ENCODE results near the gene TNFRSF18. TPM values are rescaled to one million over a fixed set of nuclear protein-coding genes. Genes with fewer than 3 reads are reported as not detected.

Gene TNFRSF18
- polyA plus RNA-seq, 1 donor from 2014 or later = not detected

DNA sequence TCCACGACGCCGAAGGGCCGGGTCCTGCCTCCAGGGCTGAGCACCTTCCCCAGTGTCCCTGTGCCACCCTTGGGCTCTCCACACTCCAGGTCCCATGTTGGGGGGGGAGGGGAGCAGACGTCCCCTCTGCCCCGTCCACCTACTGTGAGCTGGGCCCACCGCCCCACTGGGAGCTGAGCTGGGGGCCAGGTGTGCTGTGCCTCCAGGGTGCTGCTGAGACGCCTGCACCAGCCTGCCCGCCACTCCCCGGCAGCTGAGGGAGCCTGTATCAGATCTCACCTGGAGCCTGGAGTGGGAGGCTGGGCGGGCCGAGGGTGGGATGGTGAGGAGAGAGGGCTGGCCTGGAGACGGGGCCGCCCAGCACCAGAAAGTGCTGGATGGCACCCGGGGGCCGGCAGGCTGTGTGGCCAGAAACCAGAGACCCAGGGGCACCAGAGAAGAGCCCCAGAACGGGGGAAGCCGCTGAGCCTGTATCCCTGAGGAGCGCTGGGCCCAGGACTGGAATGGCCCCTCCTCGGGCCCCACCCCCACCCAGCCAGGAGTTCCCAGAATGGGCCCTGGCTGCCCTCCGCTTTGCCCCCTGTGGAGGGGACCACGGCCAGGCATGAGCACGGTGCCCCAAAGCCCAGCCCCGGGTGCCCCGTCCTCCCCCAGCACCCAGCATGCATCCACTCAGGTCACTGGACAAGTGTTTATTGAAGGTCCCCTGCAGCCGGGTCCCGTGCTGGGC lies 3.4 kb downstream of the TNFRSF18 start:
- TF ChIP-seq EP300 (conservative IDR thresholded peaks at IDR 0.05; ENCODE audit: poor library complexity, severe bottlenecking) (no peak), POLR2AphosphoS5 (IDR thresholded peaks at IDR 0.05) (no peak), EZH2 (IDR thresholded peaks at IDR 0.05; ENCODE audit: borderline replicate concordance, insufficient read depth, low read length, poor library complexity, severe bottlenecking) (no peak), MXI1 (conservative IDR thresholded peaks at IDR 0.05; ENCODE audit: poor library complexity, severe bottlenecking) (no peak), TAF1 (IDR thresholded peaks at IDR 0.05; ENCODE audit: low read depth) (no peak), SMC3 (conservative IDR thresholded peaks at IDR 0.05; ENCODE audit: poor library complexity) (no peak), RAD21 (conservative IDR thresholded peaks at IDR 0.05) (no peak)
- TF ChIP-seq, protein P1, sequence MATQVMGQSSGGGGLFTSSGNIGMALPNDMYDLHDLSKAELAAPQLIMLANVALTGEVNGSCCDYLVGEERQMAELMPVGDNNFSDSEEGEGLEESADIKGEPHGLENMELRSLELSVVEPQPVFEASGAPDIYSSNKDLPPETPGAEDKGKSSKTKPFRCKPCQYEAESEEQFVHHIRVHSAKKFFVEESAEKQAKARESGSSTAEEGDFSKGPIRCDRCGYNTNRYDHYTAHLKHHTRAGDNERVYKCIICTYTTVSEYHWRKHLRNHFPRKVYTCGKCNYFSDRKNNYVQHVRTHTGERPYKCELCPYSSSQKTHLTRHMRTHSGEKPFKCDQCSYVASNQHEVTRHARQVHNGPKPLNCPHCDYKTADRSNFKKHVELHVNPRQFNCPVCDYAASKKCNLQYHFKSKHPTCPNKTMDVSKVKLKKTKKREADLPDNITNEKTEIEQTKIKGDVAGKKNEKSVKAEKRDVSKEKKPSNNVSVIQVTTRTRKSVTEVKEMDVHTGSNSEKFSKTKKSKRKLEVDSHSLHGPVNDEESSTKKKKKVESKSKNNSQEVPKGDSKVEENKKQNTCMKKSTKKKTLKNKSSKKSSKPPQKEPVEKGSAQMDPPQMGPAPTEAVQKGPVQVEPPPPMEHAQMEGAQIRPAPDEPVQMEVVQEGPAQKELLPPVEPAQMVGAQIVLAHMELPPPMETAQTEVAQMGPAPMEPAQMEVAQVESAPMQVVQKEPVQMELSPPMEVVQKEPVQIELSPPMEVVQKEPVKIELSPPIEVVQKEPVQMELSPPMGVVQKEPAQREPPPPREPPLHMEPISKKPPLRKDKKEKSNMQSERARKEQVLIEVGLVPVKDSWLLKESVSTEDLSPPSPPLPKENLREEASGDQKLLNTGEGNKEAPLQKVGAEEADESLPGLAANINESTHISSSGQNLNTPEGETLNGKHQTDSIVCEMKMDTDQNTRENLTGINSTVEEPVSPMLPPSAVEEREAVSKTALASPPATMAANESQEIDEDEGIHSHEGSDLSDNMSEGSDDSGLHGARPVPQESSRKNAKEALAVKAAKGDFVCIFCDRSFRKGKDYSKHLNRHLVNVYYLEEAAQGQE (IDR thresholded peaks at IDR 0.05; ENCODE audit: borderline replicate concordance) = no peak
- TF ChIP-seq, protein P2, sequence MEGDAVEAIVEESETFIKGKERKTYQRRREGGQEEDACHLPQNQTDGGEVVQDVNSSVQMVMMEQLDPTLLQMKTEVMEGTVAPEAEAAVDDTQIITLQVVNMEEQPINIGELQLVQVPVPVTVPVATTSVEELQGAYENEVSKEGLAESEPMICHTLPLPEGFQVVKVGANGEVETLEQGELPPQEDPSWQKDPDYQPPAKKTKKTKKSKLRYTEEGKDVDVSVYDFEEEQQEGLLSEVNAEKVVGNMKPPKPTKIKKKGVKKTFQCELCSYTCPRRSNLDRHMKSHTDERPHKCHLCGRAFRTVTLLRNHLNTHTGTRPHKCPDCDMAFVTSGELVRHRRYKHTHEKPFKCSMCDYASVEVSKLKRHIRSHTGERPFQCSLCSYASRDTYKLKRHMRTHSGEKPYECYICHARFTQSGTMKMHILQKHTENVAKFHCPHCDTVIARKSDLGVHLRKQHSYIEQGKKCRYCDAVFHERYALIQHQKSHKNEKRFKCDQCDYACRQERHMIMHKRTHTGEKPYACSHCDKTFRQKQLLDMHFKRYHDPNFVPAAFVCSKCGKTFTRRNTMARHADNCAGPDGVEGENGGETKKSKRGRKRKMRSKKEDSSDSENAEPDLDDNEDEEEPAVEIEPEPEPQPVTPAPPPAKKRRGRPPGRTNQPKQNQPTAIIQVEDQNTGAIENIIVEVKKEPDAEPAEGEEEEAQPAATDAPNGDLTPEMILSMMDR (IDR thresholded peaks at IDR 0.05; ENCODE audit: poor library complexity, severe bottlenecking) = no peak
- Histone ChIP-seq H4K20me1 (ENCODE audit: insufficient read depth) (no peaks in the 10 kb centered on the region), H3K4me2 (ENCODE audit: low read length) (no peak overlapping the region), H3K4me3 (ENCODE audit: low read length) (no peak overlapping the region), H2AFZ (ENCODE audit: low read depth, low read length) (no peak overlapping the region), H3K36me3 (ENCODE audit: insufficient read depth, low read length) (no peaks in the 10 kb centered on the region), H3K27me3 (ENCODE audit: insufficient read depth, low read depth, low read length) (peaks cover 30% of the 10 kb centered on the region), H3F3A (ENCODE audit: insufficient read depth, low read length, poor library complexity, severe bottlenecking) (no peaks in the 10 kb centered on the region), H3K79me2 (replicated peaks; ENCODE audit: insufficient read depth, low read length) (no peaks in the 10 kb centered on the region), H3K27ac (ENCODE audit: low read length) (no peak overlapping the region), H3K9ac (ENCODE audit: low read length) (no peak overlapping the region), H3K9me3 (ENCODE audit: low read length) (no peaks in the 10 kb centered on the region), H3K9me2 (ENCODE audit: insufficient read depth, low read length) (no peaks in the 10 kb centered on the region)

DNA sequence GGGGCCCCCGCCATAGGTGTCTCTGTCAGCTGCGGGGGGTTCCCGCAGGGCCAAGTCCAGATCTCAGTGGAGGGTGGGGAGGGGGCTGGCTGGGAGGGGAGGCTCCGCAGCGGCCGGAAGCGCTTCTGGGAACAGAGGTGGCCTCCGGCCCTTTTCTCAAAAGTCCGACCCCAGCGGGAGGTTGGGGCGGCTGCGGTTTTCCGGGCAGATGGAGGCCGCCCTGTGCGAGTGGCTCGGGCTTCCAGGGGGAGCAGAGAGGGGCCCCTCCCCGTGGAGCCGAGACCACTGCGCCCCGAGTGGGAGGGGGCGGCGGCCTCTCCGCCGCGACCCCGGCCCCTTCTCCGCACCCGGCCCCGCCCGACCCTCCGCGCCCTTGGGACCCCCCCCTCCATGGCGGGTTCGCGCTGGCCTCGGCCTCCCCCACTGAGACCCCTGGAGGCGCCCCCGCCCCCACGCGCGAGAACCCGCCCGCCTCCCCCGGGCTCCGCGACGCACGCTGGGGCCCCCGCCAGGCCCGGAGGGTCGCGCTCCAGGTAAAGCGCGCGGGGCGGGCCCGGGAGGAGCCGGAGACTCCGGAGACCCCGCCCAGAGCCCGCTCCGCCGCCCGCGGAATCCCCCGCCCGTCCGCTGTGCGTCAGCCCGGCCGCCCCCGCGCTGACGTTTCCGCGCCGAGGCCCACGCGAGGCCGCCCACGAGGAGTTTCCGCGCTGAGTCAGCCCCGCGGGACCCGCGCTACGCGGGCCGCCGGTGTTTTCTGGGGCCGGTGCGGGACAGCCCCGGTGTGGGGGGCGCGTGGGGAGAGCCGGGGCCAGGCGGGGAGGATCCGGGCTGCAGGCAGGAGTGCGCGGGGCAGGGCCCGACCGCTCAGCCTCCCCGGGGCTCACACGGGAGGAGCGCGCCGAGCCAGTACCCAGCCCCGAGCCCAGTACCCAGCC lies 5.2 kb downstream of the TNFRSF18 start:
- Histone ChIP-seq H3K4me2 (ENCODE audit: low read length) (no peak overlapping the region), H3K9ac (ENCODE audit: low read length) (peak overlapping the region; percentile 38), H3K4me3 (ENCODE audit: low read length) (peak overlapping the region; percentile 56), H4K20me1 (ENCODE audit: insufficient read depth) (no peaks in the 10 kb centered on the region), H3K27me3 (ENCODE audit: insufficient read depth, low read depth, low read length) (peaks cover 17% of the 10 kb centered on the region), H2AFZ (ENCODE audit: low read depth, low read length) (no peak overlapping the region), H3K9me3 (ENCODE audit: low read length) (no peaks in the 10 kb centered on the region), H3K79me2 (replicated peaks; ENCODE audit: insufficient read depth, low read length) (no peaks in the 10 kb centered on the region), H3F3A (ENCODE audit: insufficient read depth, low read length, poor library complexity, severe bottlenecking) (no peaks in the 10 kb centered on the region), H3K27ac (ENCODE audit: low read length) (no peak overlapping the region), H3K36me3 (ENCODE audit: insufficient read depth, low read length) (no peaks in the 10 kb centered on the region), H3K9me2 (ENCODE audit: insufficient read depth, low read length) (no peaks in the 10 kb centered on the region)
- peak; percentile 38 for TF ChIP-seq MXI1 (conservative IDR thresholded peaks at IDR 0.05; ENCODE audit: poor library complexity, severe bottlenecking)
- TF ChIP-seq EZH2 (IDR thresholded peaks at IDR 0.05; ENCODE audit: borderline replicate concordance, insufficient read depth, low read length, poor library complexity, severe bottlenecking) = no peak

All from neural cell (in vitro differentiated cells).